Activated CD4-positive, alpha-beta T cell treated with anti-CD3 and anti-CD28 coated beads for 4 hours (primary cell): Measurements from ENCODE around the gene C21orf58.

Experiments used
- DNase-seq, 2 donors: peaks; one replicate each; pipeline ENCODE4 v3.0.0-alpha.2; 2020

Gene C21orf58

DNA sequence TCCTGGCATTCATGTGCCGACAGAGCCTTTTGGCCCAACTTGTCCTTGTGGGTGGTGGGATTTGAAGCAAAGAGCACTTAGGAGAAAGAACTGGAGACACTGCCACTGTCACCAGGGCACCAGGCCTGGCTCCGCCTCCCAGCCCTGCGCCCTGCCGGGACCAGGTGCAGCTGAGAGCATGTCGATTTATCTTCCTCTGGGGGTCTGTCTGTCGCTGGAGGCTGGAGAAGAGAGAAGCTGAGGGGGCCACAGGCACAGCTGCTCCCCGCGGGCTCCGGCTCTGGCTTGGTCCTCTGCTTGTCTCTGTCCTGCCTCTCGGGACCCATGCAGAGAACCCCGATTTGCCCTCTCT lies 28.5 kb upstream of the C21orf58 start:
- DNase-seq = no peak

DNA sequence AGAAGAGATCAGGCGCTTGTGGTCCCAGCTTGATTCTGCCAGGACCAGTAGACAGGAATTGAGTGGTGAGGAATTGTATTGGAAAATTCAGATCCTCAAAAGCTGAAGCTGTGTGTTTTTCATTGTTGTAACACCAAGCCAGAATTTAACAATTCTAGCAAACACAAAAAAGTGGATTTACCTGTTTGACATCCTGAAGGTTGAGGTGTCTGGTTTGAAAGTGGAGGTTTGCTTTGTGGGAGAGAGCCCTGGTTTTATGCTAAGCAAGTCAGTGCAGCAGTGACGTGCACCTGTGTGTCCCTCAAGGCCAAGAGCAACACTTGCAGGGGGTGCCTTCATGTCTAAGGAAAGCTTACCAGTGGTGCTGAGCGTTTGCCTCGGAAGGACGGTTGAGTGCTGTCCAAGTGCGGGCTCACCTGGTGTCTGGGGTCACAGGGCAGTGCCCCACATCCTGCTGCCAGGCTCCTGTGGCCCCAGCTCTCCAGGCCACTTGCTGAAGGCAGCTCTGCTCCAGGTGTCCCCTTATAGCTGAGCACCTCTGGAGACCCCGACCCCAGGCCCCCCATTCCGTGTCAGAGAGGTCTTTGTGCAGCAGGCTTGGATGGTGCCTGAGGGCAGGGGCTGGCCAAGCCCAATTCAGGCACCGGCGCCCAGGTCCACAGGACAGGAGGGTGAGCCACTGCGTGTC lies 27.9 kb upstream of the C21orf58 start:
- no peak for DNase-seq

DNA sequence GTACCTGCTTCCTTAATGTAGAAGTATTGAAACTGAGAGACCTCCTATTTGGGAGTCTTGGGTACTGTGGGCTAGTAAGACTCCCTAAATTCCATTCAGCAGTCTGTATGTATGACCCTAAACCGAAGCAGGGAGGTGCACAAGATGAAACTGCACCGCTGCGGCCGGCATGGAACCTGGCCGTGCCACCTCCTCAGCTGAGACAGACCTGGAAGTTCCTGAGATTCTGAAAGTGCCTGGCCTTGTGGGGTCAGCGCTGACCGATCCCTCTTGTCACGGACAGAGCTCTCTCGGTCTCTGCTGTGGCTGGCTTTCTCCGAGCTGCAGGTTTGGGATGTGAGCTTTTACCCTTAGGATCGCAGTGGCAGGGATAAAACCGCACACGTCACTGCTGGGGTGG lies 27.3 kb upstream of the C21orf58 start:
- no peak for DNase-seq

DNA sequence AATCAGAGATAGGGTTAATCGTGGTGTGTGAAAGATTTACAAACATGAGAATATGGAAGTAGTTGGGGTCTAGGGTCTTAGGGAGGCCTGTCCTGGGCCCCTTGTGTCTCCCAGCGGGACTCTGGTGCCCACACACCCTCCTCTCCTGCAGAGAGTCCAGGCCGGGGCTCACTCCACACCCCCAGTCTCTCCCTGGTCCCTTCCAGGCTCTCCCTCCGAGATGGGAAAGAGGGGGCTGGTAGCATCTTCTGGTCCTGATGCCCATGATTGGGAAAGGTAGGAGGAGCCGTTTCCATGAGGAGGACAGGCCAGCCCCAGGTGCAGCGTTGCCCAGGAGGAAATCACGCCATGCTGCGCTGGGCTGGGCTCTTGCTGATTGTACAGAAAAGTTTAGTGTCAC lies 26.9 kb upstream of the C21orf58 start:
- DNase-seq = no peak

DNA sequence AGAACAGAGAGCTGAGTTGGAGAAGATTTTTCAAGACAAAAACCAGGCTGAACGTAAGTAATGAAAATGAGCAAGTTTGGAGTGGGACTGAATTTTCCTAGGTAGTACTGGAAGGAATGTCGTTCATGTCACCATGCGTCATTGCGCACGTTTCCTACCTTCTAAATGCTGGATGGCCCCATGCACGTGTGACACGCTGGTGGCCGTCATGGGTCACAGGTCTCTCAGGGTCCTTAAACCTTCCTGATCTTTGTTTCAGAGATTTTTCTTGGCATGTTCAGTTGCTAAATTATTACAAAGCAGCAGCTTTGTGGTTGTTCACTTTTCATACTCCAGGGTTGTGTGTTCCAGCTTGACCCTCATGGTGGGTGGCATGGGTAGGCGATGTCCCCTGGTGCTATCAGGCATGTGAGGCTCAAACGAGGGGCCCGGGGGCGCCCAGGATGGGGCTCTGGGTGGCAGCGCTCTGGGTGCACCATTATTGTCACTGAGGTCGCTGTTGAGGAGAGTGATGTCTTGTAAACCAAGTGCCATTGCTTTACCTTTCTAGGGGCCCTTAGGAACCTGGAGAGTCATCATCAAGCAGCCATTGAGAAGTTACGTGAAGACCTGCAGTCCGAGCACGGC lies 25.6 kb upstream of the C21orf58 start:
- DNase-seq = no peak

DNA sequence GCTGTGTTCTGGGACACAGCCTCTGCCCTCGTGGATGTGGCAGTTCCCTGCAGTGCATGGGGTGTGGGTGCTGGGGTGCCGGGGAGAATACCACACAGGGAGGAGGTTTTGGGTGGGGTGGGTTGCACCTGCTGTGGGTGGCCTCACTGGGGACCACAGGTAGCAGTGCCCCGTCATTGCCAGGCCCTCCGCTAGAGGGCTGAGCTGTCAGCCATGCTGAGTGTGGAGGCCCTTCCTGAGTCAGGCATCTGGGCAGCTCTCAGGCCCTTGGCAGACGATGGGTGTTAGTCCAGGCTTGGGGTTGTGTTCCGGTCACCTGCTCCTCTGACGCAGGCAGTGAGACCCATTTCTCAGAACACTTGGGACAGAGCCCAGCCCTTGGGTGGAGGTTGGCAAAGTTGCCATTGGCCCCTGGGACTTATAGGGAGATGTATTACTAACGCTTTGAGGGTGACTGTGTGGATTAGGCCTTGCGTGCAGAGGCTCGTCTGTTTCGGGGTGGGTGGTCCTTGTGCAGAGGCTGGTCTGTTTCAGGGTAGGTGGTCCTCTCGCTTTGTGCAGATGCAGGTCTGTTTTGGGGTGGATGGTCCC lies 24.2 kb upstream of the C21orf58 start:
- no peak for DNase-seq

DNA sequence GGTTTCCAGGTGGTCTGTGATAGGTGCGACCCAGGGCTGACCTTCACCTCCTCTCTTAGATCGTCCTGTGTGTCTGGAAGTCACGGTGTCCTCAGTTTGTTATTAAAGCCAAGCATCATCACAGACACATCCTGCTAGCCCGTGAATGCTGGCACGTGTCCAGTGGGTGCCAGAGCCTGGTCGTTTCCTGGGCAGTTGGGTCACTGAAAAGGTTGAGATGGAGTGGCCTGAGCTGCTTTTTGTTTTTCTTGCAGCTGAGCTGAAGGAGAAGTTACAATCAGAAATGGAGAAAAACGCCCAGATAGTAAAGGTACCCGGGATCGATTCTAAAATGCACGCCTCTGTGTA lies 23.5 kb upstream of the C21orf58 start:
- no peak for DNase-seq

DNA sequence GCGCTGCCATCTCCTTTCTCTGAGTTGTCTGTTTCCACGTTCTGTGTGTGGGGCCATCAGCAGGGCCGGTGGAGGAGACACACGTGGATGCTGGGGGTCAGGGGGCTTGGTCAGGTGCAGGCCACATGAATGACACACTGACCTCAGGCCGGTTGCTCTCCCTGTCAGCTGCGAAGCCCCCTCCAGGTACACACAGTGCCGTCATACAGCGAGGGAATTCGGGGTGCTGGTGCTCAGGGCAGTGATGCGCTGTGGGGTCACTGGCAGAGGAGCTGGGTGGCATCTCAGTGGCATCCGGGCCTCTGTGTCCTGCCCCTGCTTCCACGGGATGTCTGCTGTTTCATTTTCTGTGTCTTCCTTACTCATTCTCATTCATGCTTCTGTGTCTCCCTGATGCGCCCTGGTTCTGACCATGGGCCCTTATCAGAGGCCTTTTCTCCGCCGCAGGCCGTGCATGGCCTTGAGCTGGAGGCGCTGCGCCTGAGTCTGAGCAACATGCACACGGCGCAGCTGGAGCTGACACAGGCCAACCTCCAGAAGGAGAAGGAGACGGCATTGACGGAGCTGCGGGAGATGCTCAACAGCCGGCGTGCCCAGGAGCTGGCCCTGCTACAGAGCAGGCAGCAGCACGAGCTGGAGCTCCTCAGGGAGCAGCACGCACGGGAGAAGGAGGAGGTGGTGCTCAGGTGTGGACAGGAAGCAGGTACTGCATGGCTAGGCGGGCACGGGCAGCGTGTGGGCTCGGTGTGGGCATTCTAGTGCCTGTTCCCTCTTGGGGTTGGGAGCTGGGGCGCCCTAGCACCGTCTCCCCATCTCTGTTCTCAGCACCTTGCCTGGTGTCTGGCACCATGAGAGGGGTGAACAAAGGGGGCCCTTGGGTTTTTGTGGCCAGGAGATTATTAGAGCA lies 22.9 kb upstream of the C21orf58 start:
- no peak for DNase-seq

DNA sequence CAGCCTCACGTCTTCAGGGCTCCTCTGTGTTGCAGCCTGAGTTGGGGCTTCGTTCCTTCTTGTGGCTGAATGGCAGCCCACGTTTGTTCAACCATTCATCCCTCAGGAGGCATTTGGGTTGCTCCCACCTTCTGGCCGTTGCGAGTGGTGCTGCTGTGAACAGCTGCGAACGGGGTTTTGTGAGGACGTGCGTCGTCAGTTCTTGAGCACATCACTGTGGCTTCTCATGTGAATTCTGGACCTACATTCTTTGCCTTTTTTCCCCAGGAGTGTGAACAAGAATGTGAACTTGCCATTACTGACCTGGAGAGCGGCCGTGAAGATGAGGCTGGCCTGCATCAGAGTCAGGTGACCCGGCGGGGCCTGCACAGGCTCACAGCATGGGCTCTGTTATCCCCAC lies 22.2 kb upstream of the C21orf58 start:
- DNase-seq = no peak

DNA sequence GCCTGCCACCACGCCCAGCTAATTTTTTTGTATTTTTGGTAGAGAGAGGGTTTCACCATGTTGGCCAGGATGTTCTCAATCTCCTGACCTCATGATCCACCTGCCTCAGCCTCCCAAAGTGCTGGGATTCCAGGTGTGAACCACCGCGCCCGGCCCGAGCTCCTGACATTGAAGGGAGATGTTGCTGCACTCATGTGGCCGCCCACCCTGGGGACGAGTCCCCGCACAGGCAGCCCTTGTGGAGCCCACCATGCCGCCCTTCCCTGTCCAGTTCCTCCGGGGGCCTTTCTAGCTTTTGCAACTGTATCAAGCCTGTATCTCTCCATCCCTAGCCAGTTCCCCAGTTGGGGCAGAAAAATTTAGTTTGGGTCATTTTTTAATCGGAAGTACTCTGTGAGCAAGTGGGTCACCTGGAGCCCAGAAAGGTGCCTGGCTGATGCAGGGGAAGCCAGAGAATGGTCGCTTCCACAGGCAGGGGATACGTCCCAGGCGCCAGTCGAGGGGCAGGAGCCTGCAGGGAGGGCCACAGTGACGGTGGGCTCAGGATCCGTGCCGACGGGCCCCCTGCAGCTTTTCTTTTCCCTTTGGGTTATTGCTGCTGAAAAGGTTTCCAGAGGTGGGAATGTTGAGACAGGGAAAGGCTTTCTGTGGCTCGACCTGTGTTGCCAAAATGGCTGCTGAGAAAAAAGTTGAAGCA lies 20.7 kb upstream of the C21orf58 start:
- no peak for DNase-seq

DNA sequence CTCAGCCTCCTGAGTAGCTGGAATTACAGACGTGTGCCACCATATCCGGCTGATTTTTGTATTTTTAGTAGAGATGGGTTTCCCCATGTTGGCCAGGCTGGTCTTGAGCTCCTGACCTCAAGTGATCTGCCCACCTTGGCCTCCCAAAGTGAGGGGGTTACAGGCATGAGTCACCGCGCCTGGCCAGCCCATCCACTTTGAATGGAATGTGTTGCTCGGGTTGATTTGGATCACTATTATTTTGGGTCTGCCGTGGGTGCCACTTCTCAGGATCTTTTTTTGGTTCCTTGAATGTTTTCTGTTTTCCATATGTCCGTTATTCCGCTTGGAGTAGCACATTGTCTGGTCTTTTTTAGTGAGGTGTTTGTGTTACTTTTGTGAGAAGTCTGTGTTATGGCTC lies 17.3 kb upstream of the C21orf58 start:
- DNase-seq = no peak

DNA sequence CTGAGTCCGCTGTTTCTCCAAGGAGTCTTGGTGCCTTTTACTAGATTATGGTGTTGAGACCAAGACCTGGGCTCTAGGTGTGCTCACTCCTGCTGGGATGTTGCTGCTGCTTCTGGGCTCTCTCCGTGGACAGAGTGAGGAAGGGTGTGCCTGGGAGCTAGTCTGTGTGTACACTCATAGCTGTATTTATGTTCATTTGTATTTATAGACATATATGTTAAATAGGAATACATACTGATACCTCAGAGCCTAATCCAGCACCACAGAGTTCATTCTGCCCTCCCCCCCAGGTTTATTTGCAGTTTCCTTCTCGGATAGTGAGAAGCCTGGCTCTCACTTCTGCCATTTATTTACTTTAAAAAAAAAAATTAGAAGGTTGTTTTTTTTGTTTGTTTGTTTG lies 12.9 kb upstream of the C21orf58 start:
- DNase-seq = no peak

DNA sequence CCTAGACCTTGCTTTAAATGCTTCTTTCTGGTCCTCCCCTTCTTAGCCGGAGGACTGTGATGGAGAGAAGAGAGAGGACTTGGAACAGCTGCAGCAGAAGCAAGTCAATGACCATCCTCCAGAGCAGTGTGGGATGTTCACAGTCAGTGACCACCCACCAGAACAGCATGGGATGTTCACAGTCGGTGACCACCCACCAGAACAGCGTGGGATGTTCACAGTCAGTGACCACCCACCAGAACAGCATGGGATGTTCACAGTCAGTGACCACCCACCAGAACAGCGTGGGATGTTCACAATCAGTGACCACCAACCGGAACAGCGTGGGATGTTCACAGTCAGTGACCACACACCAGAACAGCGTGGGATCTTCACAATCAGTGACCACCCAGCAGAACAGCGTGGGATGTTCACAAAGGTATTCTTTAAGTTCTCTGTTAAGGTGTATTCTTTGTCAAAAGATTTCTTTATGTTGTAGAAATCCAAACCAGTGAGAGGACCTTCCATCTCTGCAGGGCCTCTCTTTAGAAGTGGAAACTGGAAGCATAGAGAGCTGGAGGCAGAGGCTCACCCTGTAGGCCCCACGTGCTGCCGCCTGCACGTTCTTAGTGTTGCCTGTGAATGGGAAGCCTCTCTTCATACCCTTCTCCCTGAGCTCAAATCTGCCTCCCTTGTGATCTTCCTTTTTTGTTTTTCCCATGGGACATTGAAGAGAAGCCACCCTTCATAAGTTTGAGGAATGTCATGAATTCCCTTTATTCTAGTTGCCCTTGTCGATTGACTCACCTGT lies 10.9 kb upstream of the C21orf58 start:
- no peak for DNase-seq

DNA sequence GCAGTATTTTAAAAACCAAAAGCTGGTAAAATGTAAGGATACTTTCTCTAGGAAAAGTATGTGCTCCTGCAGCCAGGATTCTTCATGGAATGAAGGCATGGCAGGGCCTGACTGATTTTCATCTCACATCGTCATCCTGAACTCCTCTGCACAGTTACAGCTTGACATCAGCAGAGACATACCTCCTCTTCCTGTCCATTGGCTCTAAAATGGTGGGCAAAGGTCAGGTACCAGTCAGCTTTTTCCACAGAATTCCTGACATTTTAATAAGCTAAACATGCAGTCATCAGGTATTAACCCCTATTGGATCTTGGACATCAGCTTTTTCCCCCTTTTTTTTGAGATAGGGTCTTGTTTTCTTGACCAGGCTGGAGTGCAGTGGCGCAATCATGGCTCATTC lies 6.1 kb upstream of the C21orf58 start:
- DNase-seq = no peak

DNA sequence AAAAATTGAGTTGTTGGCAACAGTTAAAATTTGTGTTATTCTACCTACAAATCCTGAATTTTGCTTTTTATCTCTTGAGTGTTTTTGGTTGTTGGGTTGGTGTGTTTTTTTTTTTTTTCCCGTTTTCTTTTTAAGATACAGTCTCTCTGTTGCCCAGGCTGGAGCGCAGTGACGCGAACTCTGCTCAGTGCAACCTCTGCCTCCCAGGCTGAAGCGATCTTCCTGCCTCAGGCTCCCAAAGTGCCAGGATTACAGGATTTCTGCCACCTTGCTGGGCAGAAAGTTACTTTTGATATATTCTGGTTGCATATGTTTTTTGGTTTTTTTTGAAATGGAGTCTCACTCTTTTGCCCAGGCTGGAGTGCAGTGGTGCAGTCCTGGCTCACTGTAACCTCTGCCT lies 4.5 kb upstream of the C21orf58 start:
- no peak for DNase-seq

DNA sequence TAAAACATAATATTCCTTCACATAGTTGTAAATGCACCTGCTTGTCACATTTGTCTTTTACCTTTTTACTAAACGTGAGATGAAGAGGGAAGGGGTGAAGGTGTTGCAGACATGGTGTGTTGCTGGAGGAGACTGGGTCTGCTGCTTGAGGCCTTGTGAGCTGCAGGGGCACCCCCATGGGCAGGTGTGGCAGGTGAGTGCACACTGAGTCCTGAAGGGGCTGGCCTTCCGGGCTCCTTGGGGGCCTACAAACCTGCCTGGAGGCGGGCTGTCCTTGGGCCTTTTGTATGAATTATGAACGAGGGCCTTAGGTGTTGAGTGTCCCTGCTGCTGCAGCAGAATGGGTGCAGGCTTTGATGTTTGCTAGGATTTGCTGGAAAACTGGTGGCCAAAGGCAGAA lies 4.0 kb upstream of the C21orf58 start:
- no peak for DNase-seq

DNA sequence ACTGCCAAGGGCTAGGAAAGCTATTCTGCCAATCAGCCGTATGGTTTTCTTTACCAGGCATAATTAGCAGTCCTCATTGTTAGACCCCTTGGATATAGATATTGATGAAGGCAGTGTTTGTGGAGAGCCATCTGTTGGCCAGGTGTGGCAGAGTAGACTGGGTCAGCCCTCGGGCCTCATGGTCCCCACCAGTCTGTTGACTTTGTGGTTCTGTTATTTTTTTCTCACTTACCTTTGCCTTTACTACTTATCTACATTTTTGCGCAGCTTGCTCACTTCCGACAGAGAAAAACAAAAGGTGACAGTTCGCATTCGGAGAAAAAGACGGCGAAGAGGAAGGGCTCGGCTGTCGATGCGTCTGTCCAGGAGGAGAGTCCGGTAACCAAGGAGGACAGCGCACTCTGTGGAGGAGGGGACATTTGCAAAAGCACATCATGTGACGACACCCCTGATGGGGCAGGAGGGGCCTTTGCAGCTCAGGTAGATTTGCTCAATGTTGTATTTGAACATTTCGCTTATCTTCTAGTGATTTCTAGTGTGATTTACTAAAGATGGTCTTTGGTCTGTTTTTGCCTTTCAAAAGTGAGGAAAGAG lies 2.5 kb upstream of the C21orf58 start:
- DNase-seq = no peak

DNA sequence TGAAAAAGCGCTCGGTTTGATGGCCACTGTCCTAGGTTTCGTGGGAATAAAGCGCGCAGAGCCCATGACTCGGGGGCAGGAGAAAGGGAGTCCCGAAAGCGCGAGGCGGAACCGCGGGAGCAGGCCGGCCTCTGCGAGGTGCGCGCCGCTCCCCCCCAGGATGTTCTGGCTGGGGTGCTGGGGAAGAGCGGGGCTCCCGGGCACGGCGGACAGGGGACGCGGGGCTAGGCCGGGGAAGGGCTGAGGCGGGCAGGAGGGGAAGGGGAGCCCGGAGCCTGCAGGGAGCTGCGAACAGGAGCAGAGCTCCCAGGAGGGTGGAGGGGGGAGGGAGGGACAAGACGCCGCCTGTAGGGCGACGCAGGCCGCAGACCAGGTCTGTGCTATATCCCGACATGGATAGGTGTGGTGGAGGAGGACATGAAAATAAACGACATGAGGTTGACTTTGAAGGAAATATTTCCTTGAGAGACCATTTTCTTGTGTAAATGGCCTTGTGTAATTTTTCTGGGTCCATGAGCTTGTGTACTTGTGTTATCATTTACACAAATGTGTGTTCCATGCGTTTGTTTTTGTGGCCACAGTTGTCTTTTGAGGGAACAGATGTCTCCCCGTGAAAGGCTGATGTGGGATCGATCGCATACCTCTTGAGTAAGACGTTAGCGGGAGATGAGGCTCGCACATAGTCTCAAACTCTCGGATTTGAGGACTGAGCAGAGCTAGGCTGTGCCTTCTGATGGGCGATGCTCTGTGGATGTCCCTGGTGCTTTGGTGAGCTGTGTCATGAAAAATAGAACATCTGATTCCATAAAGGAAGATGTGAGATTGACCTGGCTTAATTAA lies 1.6 kb upstream of the C21orf58 start:
- peak; percentile 22 to 27 for DNase-seq

DNA sequence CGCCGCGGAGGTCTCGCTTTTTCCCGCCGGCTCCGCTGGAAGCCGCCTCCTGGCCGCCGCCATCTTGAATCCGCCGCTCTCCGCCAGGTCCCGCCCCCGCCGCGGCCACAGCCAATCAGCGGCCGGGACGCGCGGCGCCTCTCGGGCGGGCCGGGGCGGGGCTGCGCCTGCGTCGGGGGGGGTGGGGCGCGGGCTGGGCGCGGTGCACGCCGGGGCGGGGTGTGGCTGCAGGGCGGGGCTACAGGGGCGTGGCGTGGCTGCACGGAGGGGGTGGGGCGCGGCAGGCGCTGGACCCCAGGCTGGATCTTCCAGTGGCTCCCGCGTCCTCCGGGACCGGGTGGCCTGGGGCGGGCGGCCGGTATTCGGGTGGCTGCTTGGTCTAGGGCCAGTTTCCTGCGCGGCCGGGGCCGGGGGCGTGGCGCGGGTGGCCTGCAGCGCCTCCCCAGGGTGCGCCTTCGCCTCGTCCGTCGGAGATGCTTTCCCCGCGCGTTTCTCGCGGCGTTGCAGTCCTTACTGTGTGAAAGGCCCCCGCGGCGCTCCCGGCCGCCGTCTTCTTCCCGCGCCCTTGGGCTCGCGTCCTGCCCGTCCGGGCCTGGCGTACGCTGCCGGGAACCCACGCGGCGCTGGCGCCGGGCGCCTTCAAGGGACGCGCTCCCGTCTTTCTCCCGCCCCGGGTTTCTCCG lies 861 bp upstream of the C21orf58 start:
- peak; percentile 85 to 90 for DNase-seq

DNA sequence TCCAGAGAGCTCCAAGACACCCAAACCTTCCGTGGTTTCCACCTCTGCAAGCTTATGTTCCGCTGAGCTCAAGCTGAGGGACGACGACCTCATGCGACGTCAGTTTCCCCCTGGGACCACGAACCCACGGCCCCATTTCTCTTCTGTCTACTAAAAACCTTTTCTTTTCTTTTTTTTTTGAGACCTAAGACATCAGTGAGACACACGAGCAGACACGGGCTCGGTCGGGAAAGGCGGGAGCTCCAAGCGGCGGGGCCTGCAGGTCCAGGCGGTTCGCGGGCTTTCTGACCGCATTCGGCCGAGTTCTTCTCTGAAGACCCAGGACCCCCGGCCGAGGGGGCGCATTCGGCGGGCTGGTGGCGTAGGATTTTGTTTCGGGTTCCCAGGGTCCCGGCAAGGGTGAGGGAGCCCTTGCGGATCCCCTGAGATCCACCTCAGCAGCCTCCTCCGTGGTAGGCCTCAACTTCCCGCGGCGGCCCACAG lies 402 bp downstream of the C21orf58 start:
- no peak for DNase-seq
